OCI-LY3 (cell line): ENCODE results near the gene OS9.
"Not testable (repeated sequence)": the region's sequence is repeated elsewhere in the genome, so short reads cannot be mapped to it uniquely, and the experiment has no call there.

Experiments
- EZH2phosphoT487 ChIP-seq: fragments of 200-600 bp; shearing (Covaris generic); IDR thresholded peaks from 2 replicates; pipeline ENCODE4 v1.6.1; 2018; ENCODE audit warnings: antibody characterized with exemption, mixed run types, low read depth
- TF ChIP-seq, protein P1 (sequence below): fragments of 200-600, 300-600 bp; sonication (generic); IDR thresholded peaks from 2 replicates; pipeline ENCODE4 v1.5.1; 2014; ENCODE audit warnings: antibody characterized with exemption, low read length, low read depth

DNA sequence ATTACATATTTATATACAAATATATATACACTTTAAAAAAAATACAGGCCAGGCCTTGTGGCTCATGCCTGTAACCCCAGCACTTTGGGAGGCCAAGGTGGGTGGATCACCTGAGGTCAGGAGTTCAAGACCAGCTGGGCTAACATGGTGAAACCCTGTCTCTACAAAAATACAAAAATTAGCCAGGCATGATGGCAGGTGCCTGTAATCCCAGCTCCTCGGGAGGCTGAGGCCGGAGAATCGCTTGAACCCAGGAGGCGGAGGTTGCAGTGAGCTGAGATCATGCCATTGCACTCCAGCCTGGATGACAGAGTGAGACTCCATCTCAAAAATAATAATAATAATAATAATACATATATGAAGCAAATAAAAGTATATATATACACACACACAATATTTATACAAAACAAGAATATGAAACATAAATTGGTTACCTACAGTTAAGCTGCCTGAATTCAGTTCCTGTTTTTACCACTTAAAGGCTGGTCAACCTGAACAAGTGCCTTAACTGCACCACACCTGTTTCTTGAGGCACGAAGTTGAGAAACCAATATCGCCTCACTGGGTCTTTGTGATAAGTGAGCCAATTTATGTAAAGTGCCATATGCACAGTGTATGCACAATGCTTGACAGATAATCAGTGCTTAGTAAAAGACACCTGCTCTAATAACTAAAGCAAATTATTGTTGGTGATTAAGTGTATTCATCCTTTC, 21.3 kb downstream of the OS9 start:
- TF ChIP-seq, protein P1, sequence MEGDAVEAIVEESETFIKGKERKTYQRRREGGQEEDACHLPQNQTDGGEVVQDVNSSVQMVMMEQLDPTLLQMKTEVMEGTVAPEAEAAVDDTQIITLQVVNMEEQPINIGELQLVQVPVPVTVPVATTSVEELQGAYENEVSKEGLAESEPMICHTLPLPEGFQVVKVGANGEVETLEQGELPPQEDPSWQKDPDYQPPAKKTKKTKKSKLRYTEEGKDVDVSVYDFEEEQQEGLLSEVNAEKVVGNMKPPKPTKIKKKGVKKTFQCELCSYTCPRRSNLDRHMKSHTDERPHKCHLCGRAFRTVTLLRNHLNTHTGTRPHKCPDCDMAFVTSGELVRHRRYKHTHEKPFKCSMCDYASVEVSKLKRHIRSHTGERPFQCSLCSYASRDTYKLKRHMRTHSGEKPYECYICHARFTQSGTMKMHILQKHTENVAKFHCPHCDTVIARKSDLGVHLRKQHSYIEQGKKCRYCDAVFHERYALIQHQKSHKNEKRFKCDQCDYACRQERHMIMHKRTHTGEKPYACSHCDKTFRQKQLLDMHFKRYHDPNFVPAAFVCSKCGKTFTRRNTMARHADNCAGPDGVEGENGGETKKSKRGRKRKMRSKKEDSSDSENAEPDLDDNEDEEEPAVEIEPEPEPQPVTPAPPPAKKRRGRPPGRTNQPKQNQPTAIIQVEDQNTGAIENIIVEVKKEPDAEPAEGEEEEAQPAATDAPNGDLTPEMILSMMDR = not testable (repeated sequence)
- TF ChIP-seq EZH2phosphoT487 = not testable (repeated sequence)
